Sigmoid colon (tissue), 7 donors: Measurements from ENCODE around the gene ANKZF1. TPM values are rescaled to one million over a fixed set of nuclear protein-coding genes. Genes with fewer than 3 reads are reported as not detected.

Experiments used
- DNase-seq: peaks from one replicate; pipeline ENCODE4 v3.0.0-alpha.2; 2019
- H3K27ac ChIP-seq, 4 donors: fragments of 200-600 bp; sonication (generic); one replicate each; pipeline ENCODE4 v1.5.1; 2016 to 2019; ENCODE audit warnings: mild to moderate bottlenecking in 1 of 4
- H3K27me3 ChIP-seq, 3 donors: fragments of 200-600 bp; sonication (generic); one replicate each; pipeline ENCODE4 v1.5.1; 2019; ENCODE audit warnings: mild to moderate bottlenecking in 1 of 3
- H3K36me3 ChIP-seq, 4 donors: fragments of 200-600 bp; sonication (generic); one replicate each; pipeline ENCODE4 v1.5.1; 2016 to 2019
- H3K4me1 ChIP-seq, 4 donors: fragments of 200-600 bp; sonication (generic); one replicate each; pipeline ENCODE4 v1.5.1; 2017 to 2019
- H3K4me3 ChIP-seq, 4 donors: fragments of 200-600 bp; sonication (generic); one replicate each; pipeline ENCODE4 v1.5.1; 2017 to 2019; ENCODE audit warnings: mild to moderate bottlenecking in 2 of 4, moderate library complexity in 1 of 4
- H3K9me3 ChIP-seq, 4 donors: fragments of 200-600 bp in 3 of 4; sonication (generic) in 3 of 4; one replicate each; pipeline versions ENCODE4 v1.5.1 to v1.6.1; 2013 to 2019
- CTCF ChIP-seq, 4 experiments: fragments of 450-650 bp in 3 of 4; fragments of 200-600 bp in 1 of 4; IDR thresholded peaks; one replicate each; pipeline ENCODE4 v1.5.1; 2016 to 2019; ENCODE audit warnings: antibody characterized with exemption in 4 of 4, mild to moderate bottlenecking in 3 of 4, moderate library complexity in 2 of 4
- EP300 ChIP-seq, 4 donors: sonication (generic); formaldehyde crosslinking; IDR thresholded peaks; one replicate each; pipeline ENCODE4 v1.6.1; 2017; ENCODE audit warnings: antibody characterized with exemption in 4 of 4
- POLR2A ChIP-seq, 2 donors: fragments of 450-650 bp; IDR thresholded peaks; one replicate each; pipeline ENCODE4 v1.6.1; 2016; ENCODE audit warnings: antibody characterized with exemption in 2 of 2, mild to moderate bottlenecking in 2 of 2, moderate library complexity in 2 of 2
- POLR2AphosphoS5 ChIP-seq, 4 donors: sonication (generic); formaldehyde crosslinking; IDR thresholded peaks; one replicate each; pipeline ENCODE4 v1.6.1; 2017; ENCODE audit warnings: antibody characterized with exemption in 4 of 4
- WGBS, 2 donors: extraction: QIAGEN DNeasy Blood & Tissue Kit; methylation state at CpG; one replicate each; pipeline ENCODE4 v1.1.7; 2013; 5-methylcytosine and 5-hydroxymethylcytosine counted together
- intact Hi-C: fragments of 100-400 bp; cut with DNase I; formaldehyde crosslinking; loops from one replicate; pipeline ENCODE4 v1.15.1; 2023
- polyA plus RNA-seq, 3 donors: library from polyadenylated mRNA; stranded (reverse); fragments of 200-250 nt; gene quantifications; one replicate each; pipeline ENCODE4 v1.2.3, GENCODE V29; 2013
- total RNA-seq, 4 donors: library from RNA; depleted of rRNA; stranded (reverse); fragments of >200 nt; gene quantifications; one replicate each; pipeline ENCODE4 v1.1.0, GENCODE V29; 2016
- donor health status: healthy with polysubstance abuse.
- donor health status: Bipolar disorder and iron deficiency.
- donor health status: healthy.

The ANKZF1 gene
- total and polyA plus RNA-seq, 7 donors = 9.0 to 52.6 (median 36.9) TPM

GRCh38 chr2:219261024-219261855 is 31.6 kb downstream of the ANKZF1 start:
- no peaks in the 10 kb centered on the region for H3K4me1 ChIP-seq
- 63 to 79% methylated on average over 5 of the region's 5 CpGs for WGBS, 2 donors
- H3K9me3 ChIP-seq = no peaks in the 10 kb centered on the region
- intact Hi-C loops = no loop called here
- H3K27me3 ChIP-seq = peaks cover 0 to 4% (median 0%) of the 10 kb centered on the region in 3 donors
- TF ChIP-seq POLR2A (IDR thresholded peaks at IDR 0.05) = no peak
- no peak for TF ChIP-seq CTCF (IDR thresholded peaks at IDR 0.05)
- no peak for TF ChIP-seq POLR2AphosphoS5 (IDR thresholded peaks at IDR 0.05)
- no peak for TF ChIP-seq EP300 (IDR thresholded peaks at IDR 0.05)
- no peak overlapping the region for H3K27ac ChIP-seq
- no peak for DNase-seq
- H3K36me3 ChIP-seq = no peaks in the 10 kb centered on the region
- no peak overlapping the region for H3K4me3 ChIP-seq

GRCh38 chr2:219266232-219266631 is 36.6 kb downstream of the ANKZF1 start:
- intact Hi-C loops = loop anchor here (5.0 kb wide), 1 partner anchor 36 kb away; no protein-coding TSS in a partner anchor
- TF ChIP-seq POLR2AphosphoS5 (IDR thresholded peaks at IDR 0.05) (no peak), EP300 (IDR thresholded peaks at IDR 0.05) (no peak), POLR2A (IDR thresholded peaks at IDR 0.05) (no peak), CTCF (IDR thresholded peaks at IDR 0.05) (no peak)
- DNase-seq = no peak
- WGBS, 2 donors = 72 to 77% methylated on average over 5 of the region's 5 CpGs
- Histone ChIP-seq H3K4me1 (no peaks in the 10 kb centered on the region), H3K27me3 (peaks cover 0 to 4% (median 0%) of the 10 kb centered on the region in 3 donors), H3K27ac (no peak overlapping the region), H3K36me3 (no peaks in the 10 kb centered on the region), H3K4me3 (no peak overlapping the region), H3K9me3 (no peaks in the 10 kb centered on the region)

- Histone ChIP-seq H3K36me3 (no peaks in the 10 kb centered on the region), H3K4me3 (no peak overlapping the region), H3K27me3 (peaks cover 0 to 4% (median 0%) of the 10 kb centered on the region in 3 donors), H3K4me1 (no peaks in the 10 kb centered on the region), H3K27ac (no peak overlapping the region), H3K9me3 (no peaks in the 10 kb centered on the region)
- no peak for DNase-seq
- intact Hi-C loops = loop anchor here (5.0 kb wide), 1 partner anchor 35 kb away; no protein-coding TSS in a partner anchor
- TF ChIP-seq POLR2AphosphoS5 (IDR thresholded peaks at IDR 0.05) = no peak
- no peak for TF ChIP-seq EP300 (IDR thresholded peaks at IDR 0.05)
- TF ChIP-seq CTCF (IDR thresholded peaks at IDR 0.05) = no peak
- TF ChIP-seq POLR2A (IDR thresholded peaks at IDR 0.05) = no peak
- 82 to 97% methylated on average over 1 of the region's 1 CpG for WGBS, 2 donors
These were observed 37.3 kb downstream of the ANKZF1 start for GRCh38 chr2:219266886-219267285.

GRCh38 chr2:219268294-219268693 is 38.7 kb downstream of the ANKZF1 start:
- Histone ChIP-seq H3K4me1 (no peaks in the 10 kb centered on the region), H3K4me3 (no peak overlapping the region), H3K27ac (no peak overlapping the region), H3K27me3 (no peaks in the 10 kb centered on the region), H3K9me3 (no peaks in the 10 kb centered on the region), H3K36me3 (no peaks in the 10 kb centered on the region)
- no peak for TF ChIP-seq CTCF (IDR thresholded peaks at IDR 0.05)
- no peak for TF ChIP-seq POLR2A (IDR thresholded peaks at IDR 0.05)
- TF ChIP-seq POLR2AphosphoS5 (IDR thresholded peaks at IDR 0.05) = no peak
- TF ChIP-seq EP300 (IDR thresholded peaks at IDR 0.05) = no peak
- intact Hi-C loops = loop anchor here (5.0 kb wide), 1 partner anchor 34 kb away; no protein-coding TSS in a partner anchor
- no peak for DNase-seq
- WGBS, 2 donors = 83 to 89% methylated on average over 2 of the region's 2 CpGs
